PC-3 (cell line): ENCODE measurements around the gene NKIRAS2. TPM values are rescaled to one million over a fixed set of nuclear protein-coding genes. Genes with fewer than 3 reads are reported as not detected.

Source experiments
- ATAC-seq: fragments of 200-7000 bp; cut with Tn5 transposase; 2 replicates; pipeline ENCODE4 v1.9.1; 2020; ENCODE audit warnings: mild to moderate bottlenecking, moderate library complexity
- BruUV-seq: library from RNA; stranded (reverse); fragments of 400-500 nt; replicated peaks from 2 replicates; lab custom pipeline; 2021; lab: Mats Ljungman, UMichigan
- CTCF ChIA-PET: fragments of 300-600 bp; sonication (Branson Sonifier 250); formaldehyde crosslinking; loops from one replicate; lab custom pipeline; 2022; ENCODE audit warnings: antibody characterized with exemption; lab: Charles Lee
- POLR2A ChIA-PET: fragments of 300-600 bp; sonication (Branson Sonifier 250); formaldehyde crosslinking; loops from one replicate; lab custom pipeline; 2022; ENCODE audit warnings: antibody characterized with exemption; ENCODE audit not compliant: unreplicated experiment; lab: Charles Lee
- DNase-seq: peaks from one replicate; pipeline ENCODE4 v3.0.0-alpha.2; 2015
- H2AFZ ChIP-seq: fragments of 300-600 bp; sonication (generic); 2 replicates; pipeline ENCODE4 v1.6.0; 2016; ENCODE audit warnings: antibody characterized with exemption, low read length
- H3F3A ChIP-seq: fragments of 300-600 bp; sonication (generic); one replicate; pipeline ENCODE4 v1.6.0; 2017; ENCODE audit warnings: antibody characterized with exemption, low read length, control low read depth, mild to moderate bottlenecking; ENCODE audit not compliant: unreplicated experiment
- H3K27ac ChIP-seq: fragments of 300-600 bp; sonication (generic); 2 replicates; pipeline ENCODE4 v1.5.1; 2016; ENCODE audit warnings: mild to moderate bottlenecking, low read length
- H3K27me3 ChIP-seq: fragments of 300-600 bp; sonication (generic); 2 replicates; pipeline ENCODE4 v1.6.1; 2016; ENCODE audit warnings: low read length, mixed read lengths
- H3K36me3 ChIP-seq: fragments of 300-600 bp; sonication (generic); 2 replicates; pipeline ENCODE4 v1.6.1; 2016; ENCODE audit warnings: low read depth, mixed run types, low read length, mixed read lengths
- H3K4me1 ChIP-seq: fragments of 300-600 bp; sonication (generic); 2 replicates; pipeline ENCODE4 v1.5.1; 2016; ENCODE audit warnings: low read length; ENCODE audit not compliant: insufficient read depth
- H3K4me2 ChIP-seq: fragments of 300-600 bp; sonication (generic); 2 replicates; pipeline ENCODE4 v1.6.0; 2016; ENCODE audit warnings: low read length
- H3K4me3 ChIP-seq: fragments of 300-600 bp; sonication (generic); 2 replicates; pipeline ENCODE4 v1.5.1; 2016; ENCODE audit warnings: mild to moderate bottlenecking, low read length, mixed read lengths
- H3K79me2 ChIP-seq: fragments of 300-600 bp; sonication (generic); 2 replicates; pipeline ENCODE4 v1.6.1; 2017; ENCODE audit warnings: low read length, mixed read lengths
- H3K9ac ChIP-seq: fragments of 300-600 bp; sonication (generic); 2 replicates; pipeline ENCODE4 v1.6.0; 2016; ENCODE audit warnings: mild to moderate bottlenecking, low read length
- H3K9me2 ChIP-seq: fragments of 300-600 bp; sonication (generic); replicated peaks from 2 replicates; pipeline ENCODE4 v1.6.1; 2016; ENCODE audit warnings: mixed run types, low read length, mixed read lengths
- H3K9me3 ChIP-seq: fragments of 300-600 bp; sonication (generic); 2 replicates; pipeline ENCODE4 v1.6.1; 2016; ENCODE audit warnings: low read length, mixed read lengths
- H4K20me1 ChIP-seq: fragments of 300-600 bp; sonication (generic); 2 replicates; pipeline ENCODE4 v1.6.1; 2016; ENCODE audit warnings: low read length, mixed read lengths
- CTCF ChIP-seq: fragments of 300-600 bp; sonication (generic); conservative IDR thresholded peaks from 2 replicates; pipeline ENCODE4 v1.5.1; 2017; ENCODE audit warnings: antibody characterized with exemption, low read depth, mild to moderate bottlenecking, low read length
- EZH2 ChIP-seq: fragments of 300-600 bp; sonication (generic); IDR thresholded peaks from one replicate; pipeline ENCODE4 v1.6.1; 2017; ENCODE audit warnings: antibody characterized with exemption, mild to moderate bottlenecking, low read length; ENCODE audit not compliant: unreplicated experiment
- EZH2phosphoT487 ChIP-seq: fragments of 300-600 bp; sonication (generic); IDR thresholded peaks from 2 replicates; pipeline ENCODE4 v1.6.1; 2018; ENCODE audit warnings: mild to moderate bottlenecking, antibody characterized with exemption, low read length, borderline replicate concordance
- intact Hi-C: fragments of 100-400 bp; cut with micrococcal nuclease; formaldehyde crosslinking; loops from 2 replicates; pipeline ENCODE4 v1.9.0; 2023
- total RNA-seq: library from RNA; depleted of rRNA; stranded (reverse); fragments of >200 nt; gene quantifications from 2 replicates; pipeline ENCODE4 v1.2.3, GENCODE V29; 2014

Gene NKIRAS2
- total RNA-seq, 1 experiment from 2014 or later, result 39.4 TPM

GRCh38 chr17:42062681-42063080, 42.8 kb downstream of the NKIRAS2 start:
- Histone ChIP-seq H3K9me3 (no peaks in the 10 kb centered on the region), H3F3A (no peaks in the 10 kb centered on the region), H3K79me2 (no peaks in the 10 kb centered on the region), H3K4me3 (no peak overlapping the region), H3K27ac (no peak overlapping the region), H3K9ac (no peak overlapping the region), H4K20me1 (no peaks in the 10 kb centered on the region), H3K27me3 (no peaks in the 10 kb centered on the region), H3K4me2 (no peak overlapping the region), H3K36me3 (no peaks in the 10 kb centered on the region; the same call in 1 of the 2 replicates), H2AFZ (no peak overlapping the region), H3K4me1 (no peaks in the 10 kb centered on the region), H3K9me2 (no peaks in the 10 kb centered on the region)
- intact Hi-C loops, result no loop called here
- POLR2A ChIA-PET, result interaction anchor here (0.6 kb wide), 1 partner anchor 90 kb away, joined by 4 read pairs; no protein-coding TSS in a partner anchor
- no peak for ATAC-seq
- no TSS peak for BruUV-seq
- CTCF ChIA-PET, result no interaction called here
- no peak for DNase-seq
- TF ChIP-seq EZH2phosphoT487 (no peak), EZH2 (no peak), CTCF (no peak)

GRCh38 chr17:42065201-42065600, 45.3 kb downstream of the NKIRAS2 start:
- intact Hi-C loops, result no loop called here
- DNase-seq, result no peak
- BruUV-seq, result no TSS peak
- H3K4me1 ChIP-seq, result no peaks in the 10 kb centered on the region
- no peaks in the 10 kb centered on the region for H3K79me2 ChIP-seq
- no peak for ATAC-seq
- no peak overlapping the region for H3K4me3 ChIP-seq
- POLR2A ChIA-PET, result no interaction called here
- no peaks in the 10 kb centered on the region; the same call in 1 of the 2 replicates for H3K36me3 ChIP-seq
- no peaks in the 10 kb centered on the region for H3K27me3 ChIP-seq
- CTCF ChIA-PET, result interaction anchor here (0.6 to 1.9 kb wide), 3 partner anchors 27 to 462 kb away, joined by 3 to 6 read pairs (median 6); no protein-coding TSS in a partner anchor
- H3K9ac ChIP-seq, result no peak overlapping the region
- H3K27ac ChIP-seq, result no peak overlapping the region
- H4K20me1 ChIP-seq, result no peaks in the 10 kb centered on the region
- H3F3A ChIP-seq, result no peaks in the 10 kb centered on the region
- H3K9me3 ChIP-seq, result no peaks in the 10 kb centered on the region
- no peak for TF ChIP-seq EZH2phosphoT487
- no peak for TF ChIP-seq CTCF
- no peak for TF ChIP-seq EZH2
- no peaks in the 10 kb centered on the region for H3K9me2 ChIP-seq
- H2AFZ ChIP-seq, result no peak overlapping the region
- no peak overlapping the region for H3K4me2 ChIP-seq

- 0 out of 2 replicates have a peak, but pooled peaks cover 8% of the 10 kb centered on the region for H3K27me3 ChIP-seq
- intact Hi-C loops, result loop anchor here (1.0 kb wide), 1 partner anchor 460 kb away; no protein-coding TSS in a partner anchor
These were observed 47.6 kb downstream of the NKIRAS2 start for GRCh38 chr17:42067371-42068091.

More at GRCh38 chr17:42067371-42068091, 47.6 kb downstream of the NKIRAS2 start:
- H3K4me1 ChIP-seq, result no peaks in the 10 kb centered on the region
- ChIA-PET POLR2A (no interaction called here), CTCF (interaction anchor here (0.6 kb wide), 2 partner anchors 34 to 451 kb away, joined by 3 read pairs; no protein-coding TSS in a partner anchor)
- no peaks in the 10 kb centered on the region for H3F3A ChIP-seq
- H3K9me3 ChIP-seq, result no peaks in the 10 kb centered on the region
- H3K4me2 ChIP-seq, result no peak overlapping the region
- H4K20me1 ChIP-seq, result no peaks in the 10 kb centered on the region
- peak; percentile 62 for DNase-seq
- BruUV-seq, result no TSS peak
- TF ChIP-seq EZH2 (no peak), CTCF (peak; percentile 87)
- H3K4me3 ChIP-seq, result no peak overlapping the region
- no peak overlapping the region for H3K9ac ChIP-seq
- peak; percentile 64 for ATAC-seq
- H2AFZ ChIP-seq, result 0 out of 2 replicates have a peak overlapping the region, but pooled peaks have one; percentile 18
- H3K79me2 ChIP-seq, result no peaks in the 10 kb centered on the region
- no peaks in the 10 kb centered on the region for H3K9me2 ChIP-seq
- H3K27ac ChIP-seq, result no peak overlapping the region
- no peaks in the 10 kb centered on the region; the same call in 1 of the 2 replicates for H3K36me3 ChIP-seq
